Neural progenitor cell (in vitro differentiated cells): ENCODE measurements around the gene C2orf74.
"Not testable (repeated sequence)": the region's sequence is repeated elsewhere in the genome, so short reads cannot be mapped to it uniquely, and the experiment has no call there.

Experiments used
- EZH2 ChIP-seq: fragments of 200-600 bp; sonication (generic); IDR thresholded peaks from 2 replicates; pipeline ENCODE4 v1.6.1; 2017; ENCODE audit warnings: antibody characterized with exemption, mild to moderate bottlenecking, moderate library complexity
- EZH2phosphoT487 ChIP-seq: fragments of 200-600 bp; sonication (generic); IDR thresholded peaks from 2 replicates; pipeline ENCODE4 v1.6.1; 2017; ENCODE audit warnings: antibody characterized with exemption
- TF ChIP-seq, protein P1 (sequence below): fragments of 200-600 bp; sonication (generic); IDR thresholded peaks from 2 replicates; pipeline ENCODE4 v1.5.1; 2017; ENCODE audit warnings: antibody characterized with exemption, mild to moderate bottlenecking

DNA sequence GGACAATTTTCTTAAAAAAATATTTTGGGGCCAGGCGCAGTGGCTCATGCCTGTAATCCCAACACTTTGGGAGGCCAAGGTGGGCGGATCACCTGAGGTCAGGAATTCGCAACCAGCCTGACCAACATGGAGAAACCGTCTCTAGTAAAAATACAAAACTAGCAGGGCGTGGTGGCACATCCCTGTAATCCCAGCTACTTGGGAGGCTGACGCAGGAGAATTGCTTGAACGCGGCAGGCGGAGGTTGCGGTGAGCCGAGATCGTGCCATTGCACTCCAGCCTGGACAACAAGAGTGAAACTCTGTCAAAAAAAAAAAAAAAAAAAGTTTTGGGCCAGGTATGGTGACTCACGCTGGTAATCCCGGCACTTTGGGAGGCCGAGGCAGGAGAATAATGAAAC is 32.7 kb downstream of the C2orf74 start:
- TF ChIP-seq, protein P1, sequence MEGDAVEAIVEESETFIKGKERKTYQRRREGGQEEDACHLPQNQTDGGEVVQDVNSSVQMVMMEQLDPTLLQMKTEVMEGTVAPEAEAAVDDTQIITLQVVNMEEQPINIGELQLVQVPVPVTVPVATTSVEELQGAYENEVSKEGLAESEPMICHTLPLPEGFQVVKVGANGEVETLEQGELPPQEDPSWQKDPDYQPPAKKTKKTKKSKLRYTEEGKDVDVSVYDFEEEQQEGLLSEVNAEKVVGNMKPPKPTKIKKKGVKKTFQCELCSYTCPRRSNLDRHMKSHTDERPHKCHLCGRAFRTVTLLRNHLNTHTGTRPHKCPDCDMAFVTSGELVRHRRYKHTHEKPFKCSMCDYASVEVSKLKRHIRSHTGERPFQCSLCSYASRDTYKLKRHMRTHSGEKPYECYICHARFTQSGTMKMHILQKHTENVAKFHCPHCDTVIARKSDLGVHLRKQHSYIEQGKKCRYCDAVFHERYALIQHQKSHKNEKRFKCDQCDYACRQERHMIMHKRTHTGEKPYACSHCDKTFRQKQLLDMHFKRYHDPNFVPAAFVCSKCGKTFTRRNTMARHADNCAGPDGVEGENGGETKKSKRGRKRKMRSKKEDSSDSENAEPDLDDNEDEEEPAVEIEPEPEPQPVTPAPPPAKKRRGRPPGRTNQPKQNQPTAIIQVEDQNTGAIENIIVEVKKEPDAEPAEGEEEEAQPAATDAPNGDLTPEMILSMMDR = not testable (repeated sequence)
- not testable (repeated sequence) for TF ChIP-seq EZH2phosphoT487, EZH2
